GM11168 (cell line): ENCODE results near the gene GASK1B.

Experiments
- in situ Hi-C: fragments of 300-500 bp; cut with MboI; formaldehyde crosslinking; loops from one replicate; pipeline ENCODE4 v1.12.0; 2022; ENCODE audit warnings: low sequenced_read_pairs; ENCODE audit not compliant: unreplicated experiment

GASK1B gene

GRCh38 chr4:158172261-158173258 is at the start of gene GASK1B:
Gene GASK1B (minus strand): TSS chr4:158173025. CDS start chr4:158171375, 1,650 bp downstream.
- in situ Hi-C loops, result no loop called here

- in situ Hi-C loops, result no loop called here
Measured at GRCh38 chr4:158219623-158220022, 46.8 kb upstream of the GASK1B start.

GRCh38 chr4:158217763-158218162 is 44.9 kb upstream of the GASK1B start:
- in situ Hi-C loops, result no loop called here

- in situ Hi-C loops, result no loop called here
Measured at GRCh38 chr4:158214856-158215255, 42.0 kb upstream of the GASK1B start.

- in situ Hi-C loops, result no loop called here
Measured at GRCh38 chr4:158213466-158213865, 40.6 kb upstream of the GASK1B start.

- in situ Hi-C loops, result no loop called here
Measured at GRCh38 chr4:158211222-158211621, 38.4 kb upstream of the GASK1B start.

GRCh38 chr4:158209825-158210807 is 37.3 kb upstream of the GASK1B start, which contains the start of gene TMEM144:
Gene TMEM144 (plus strand): TSS chr4:158210486. CDS start chr4:158212668, 2,182 bp downstream.
- in situ Hi-C loops, result no loop called here

- in situ Hi-C loops, result no loop called here
Measured at GRCh38 chr4:158208963-158209640, 36.3 kb upstream of the GASK1B start.

GRCh38 chr4:158203929-158204328 is 31.1 kb upstream of the GASK1B start:
- in situ Hi-C loops, result no loop called here

- in situ Hi-C loops, result no loop called here
Measured at GRCh38 chr4:158203436-158203835, 30.6 kb upstream of the GASK1B start.

GRCh38 chr4:158202481-158202880 is 29.7 kb upstream of the GASK1B start:
- in situ Hi-C loops, result no loop called here

- in situ Hi-C loops, result no loop called here
Measured at GRCh38 chr4:158201876-158202275, 29.1 kb upstream of the GASK1B start.

GRCh38 chr4:158201322-158201721 is 28.5 kb upstream of the GASK1B start:
- in situ Hi-C loops, result no loop called here

- in situ Hi-C loops, result no loop called here
Measured at GRCh38 chr4:158200214-158200613, 27.4 kb upstream of the GASK1B start.

GRCh38 chr4:158197194-158197776 is 24.5 kb upstream of the GASK1B start:
- in situ Hi-C loops, result loop anchor here (10.0 kb wide), 1 partner anchor 58 kb away; no protein-coding TSS in a partner anchor

- in situ Hi-C loops, result loop anchor here (10.0 kb wide), 1 partner anchor 60 kb away; no protein-coding TSS in a partner anchor
Measured at GRCh38 chr4:158195297-158195696, 22.5 kb upstream of the GASK1B start.

- in situ Hi-C loops, result loop anchor here (10.0 kb wide), 1 partner anchor 62 kb away; no protein-coding TSS in a partner anchor
Measured at GRCh38 chr4:158193171-158193749, 20.4 kb upstream of the GASK1B start.

GRCh38 chr4:158192439-158193158 is 19.8 kb upstream of the GASK1B start:
- in situ Hi-C loops, result loop anchor here (10.0 kb wide), 1 partner anchor 62 kb away; no protein-coding TSS in a partner anchor
